H9 (cell line): ENCODE results near the gene HSPA8. TPM values are rescaled to one million over a fixed set of nuclear protein-coding genes. Genes with fewer than 3 reads are reported as not detected.

Source experiments
- DNase-seq: peaks from one replicate; pipeline ENCODE4 v3.0.0-alpha.2; 2017
- H2AFZ ChIP-seq: one replicate; pipeline ENCODE4 v1.6.1; 2013; ENCODE audit warnings: mild to moderate bottlenecking, low read length, control low read depth, moderate library complexity
- H2AK5ac ChIP-seq: 2 replicates; pipeline ENCODE4 v1.6.1; 2013; ENCODE audit warnings: low read length, control low read depth, mixed read lengths; ENCODE audit not compliant: insufficient read length
- H2BK120ac ChIP-seq: one replicate; pipeline ENCODE4 v1.6.1; 2013; ENCODE audit warnings: low read depth, mild to moderate bottlenecking, low read length, control low read depth, inconsistent platforms; ENCODE audit not compliant: poor library complexity, severe bottlenecking
- H2BK12ac ChIP-seq: 2 replicates; pipeline ENCODE4 v1.6.1; 2013; ENCODE audit warnings: low read length, control low read depth, mixed read lengths, low read depth; ENCODE audit not compliant: insufficient read length
- H2BK15ac ChIP-seq: 2 replicates; pipeline ENCODE4 v1.6.1; 2013; ENCODE audit warnings: low read depth, low read length, control low read depth
- H2BK20ac ChIP-seq: one replicate; pipeline ENCODE4 v1.6.1; 2013; ENCODE audit warnings: low read depth, mild to moderate bottlenecking, low read length, control low read depth, inconsistent platforms; ENCODE audit not compliant: poor library complexity, severe bottlenecking
- H2BK5ac ChIP-seq: 2 replicates; pipeline ENCODE4 v1.6.1; 2013; ENCODE audit warnings: low read length, control low read depth, mixed read lengths; ENCODE audit not compliant: insufficient read length
- H3K14ac ChIP-seq: 2 replicates; pipeline ENCODE4 v1.6.1; 2013; ENCODE audit warnings: low read length, control low read depth; ENCODE audit not compliant: insufficient read depth
- H3K18ac ChIP-seq: 2 replicates; pipeline ENCODE4 v1.6.1; 2013; ENCODE audit warnings: low read depth, mild to moderate bottlenecking, mixed read lengths, low read length, control low read depth; ENCODE audit not compliant: insufficient read length
- H3K23ac ChIP-seq: 2 replicates; pipeline ENCODE4 v1.6.1; 2013; ENCODE audit warnings: low read length, control low read depth, mixed read lengths, low read depth; ENCODE audit not compliant: insufficient read length
- H3K23me2 ChIP-seq: 2 replicates; pipeline ENCODE4 v1.6.1; 2013; ENCODE audit warnings: low read depth, mild to moderate bottlenecking, mixed read lengths, low read length, control low read depth; ENCODE audit not compliant: insufficient read length, poor library complexity, severe bottlenecking
- H3K27ac ChIP-seq: 2 replicates; pipeline ENCODE4 v1.5.1; 2013; ENCODE audit warnings: low read length, control low read depth, mixed read lengths, low read depth; ENCODE audit not compliant: insufficient read length
- H3K27me3 ChIP-seq: 2 replicates; pipeline ENCODE4 v1.6.1; 2013; ENCODE audit warnings: low read length, control low read depth, inconsistent platforms; ENCODE audit not compliant: insufficient read depth
- H3K4ac ChIP-seq: 2 replicates; pipeline ENCODE4 v1.6.1; 2013; ENCODE audit warnings: low read depth, mild to moderate bottlenecking, control low read depth, inconsistent platforms, low read length, moderate library complexity
- H3K4me1 ChIP-seq: 2 replicates; pipeline ENCODE4 v1.6.1; 2013; ENCODE audit warnings: low read length, control low read depth, inconsistent platforms; ENCODE audit not compliant: insufficient read depth
- H3K4me2 ChIP-seq: 2 replicates; pipeline ENCODE4 v1.6.1; 2013; ENCODE audit warnings: low read length, control low read depth, mixed read lengths; ENCODE audit not compliant: insufficient read length, insufficient read depth
- H3K56ac ChIP-seq: 2 replicates; pipeline ENCODE4 v1.6.1; 2013; ENCODE audit warnings: low read depth, mild to moderate bottlenecking, mixed read lengths, low read length, control low read depth; ENCODE audit not compliant: insufficient read length
- H3K79me1 ChIP-seq: 2 replicates; pipeline ENCODE4 v1.6.1; 2013; ENCODE audit warnings: low read depth, mild to moderate bottlenecking, moderate library complexity, low read length, control low read depth, inconsistent platforms; ENCODE audit not compliant: insufficient read depth, poor library complexity, severe bottlenecking
- H3K79me2 ChIP-seq: 2 replicates; pipeline ENCODE4 v1.6.1; 2013; ENCODE audit warnings: low read length, control low read depth, inconsistent platforms; ENCODE audit not compliant: insufficient read depth
- H3K9ac ChIP-seq: 2 replicates; pipeline ENCODE4 v1.6.1; 2013; ENCODE audit warnings: low read length, control low read depth, mixed read lengths; ENCODE audit not compliant: insufficient read length; ENCODE audit errors: extremely low read depth
- H3K9me3 ChIP-seq: one replicate; pipeline ENCODE4 v1.6.1; 2013; ENCODE audit warnings: low read depth, low read length, inconsistent platforms; ENCODE audit not compliant: control insufficient read depth
- H3T11ph ChIP-seq: one replicate; pipeline ENCODE4 v1.6.1; 2013; ENCODE audit warnings: mild to moderate bottlenecking, low read length, control low read depth, inconsistent platforms
- H4K20me1 ChIP-seq: one replicate; pipeline ENCODE4 v1.6.1; 2013; ENCODE audit not compliant: control insufficient read depth, insufficient read length, insufficient read depth
- H4K5ac ChIP-seq: 2 replicates; pipeline ENCODE4 v1.6.1; 2013; ENCODE audit warnings: low read depth, mild to moderate bottlenecking, mixed read lengths, low read length, control low read depth; ENCODE audit not compliant: insufficient read length
- H4K8ac ChIP-seq: replicated peaks from 2 replicates; pipeline ENCODE4 v1.6.1; 2013; ENCODE audit warnings: low read length, control low read depth, mixed read lengths, low read depth; ENCODE audit not compliant: insufficient read length
- H4K91ac ChIP-seq: 2 replicates; pipeline ENCODE4 v1.6.1; 2013; ENCODE audit warnings: low read depth, mild to moderate bottlenecking, moderate library complexity, mixed read lengths, low read length, control low read depth; ENCODE audit not compliant: insufficient read length
- H3K27ac Mint-ChIP-seq, 3 experiments: 2 replicates in 2 of 3; 3 replicates in 1 of 3; pipeline ENCODE4 v1.8.0; 2020 to 2021; ENCODE audit warnings: mixed read lengths in 3 of 3, mild to moderate bottlenecking in 1 of 3, moderate library complexity in 1 of 3
- H3K27me3 Mint-ChIP-seq: 2 replicates; pipeline ENCODE4 v1.8.0; 2021; ENCODE audit warnings: low read depth, mild to moderate bottlenecking, moderate library complexity, mixed read lengths
- H3K36me3 Mint-ChIP-seq, 3 experiments: 2 replicates in 2 of 3; 3 replicates in 1 of 3; pipeline ENCODE4 v1.8.0; 2020 to 2021; ENCODE audit warnings: low read depth in 3 of 3, mixed read lengths in 3 of 3; ENCODE audit not compliant: insufficient read depth in 1 of 3
- H3K4me1 Mint-ChIP-seq, 2 experiments: 2 replicates each; pipeline ENCODE4 v1.8.0; 2020; ENCODE audit warnings: mixed read lengths in 2 of 2
- H3K4me3 Mint-ChIP-seq, 2 experiments: 2 replicates in 1 of 2; 3 replicates in 1 of 2; pipeline ENCODE4 v1.8.0; 2020 to 2021; ENCODE audit warnings: mild to moderate bottlenecking in 2 of 2, mixed read lengths in 2 of 2, moderate library complexity in 1 of 2
- H3K9me3 Mint-ChIP-seq, 2 experiments: 2 replicates in 1 of 2; 3 replicates in 1 of 2; pipeline ENCODE4 v1.8.0; 2020; ENCODE audit warnings: mild to moderate bottlenecking in 2 of 2, mixed read lengths in 2 of 2, moderate library complexity in 1 of 2
- CTCF ChIP-seq: fragments of 200-600 bp; sonication (generic); conservative IDR thresholded peaks from 3 replicates; pipeline ENCODE4 v1.8.0; 2021; ENCODE audit warnings: antibody characterized with exemption, mild to moderate bottlenecking
- WGBS: extraction: QIAGEN DNeasy Blood & Tissue Kit; methylation state at CpG from one replicate; pipeline ENCODE4 v1.1.7; 2013; ENCODE audit warnings: missing lambda C conversion rate, low lambda C conversion rate, mixed read lengths; ENCODE audit not compliant: insufficient read length; ENCODE audit errors: extremely low coverage; 5-methylcytosine and 5-hydroxymethylcytosine counted together
- total RNA-seq: library from RNA; stranded (reverse); gene quantifications from 2 replicates; pipeline ENCODE4 v1.2.1, GENCODE V29; 2021

The HSPA8 gene
- total RNA-seq, 1 experiment from 2014 or later = 2,160 TPM

GRCh38 chr11:123072332-123072761, 10.4 kb upstream of the HSPA8 start:
- H3T11ph ChIP-seq = no peak overlapping the region
- H3K18ac ChIP-seq = no peak overlapping the region
- H3K4me2 ChIP-seq = no peak overlapping the region
- no peak overlapping the region for H4K91ac ChIP-seq
- H2AK5ac ChIP-seq = no peak overlapping the region
- H3K27ac Mint-ChIP-seq = no peak overlapping the region
- H3K14ac ChIP-seq = no peak overlapping the region
- no peak for DNase-seq
- no peak overlapping the region for H2AFZ ChIP-seq
- H3K27me3 Mint-ChIP-seq = no peaks in the 10 kb centered on the region
- H4K8ac ChIP-seq = no peak overlapping the region
- H3K9me3 Mint-ChIP-seq = no peaks in the 10 kb centered on the region
- H3K4ac ChIP-seq = no peak overlapping the region
- H3K4me3 Mint-ChIP-seq = no peak overlapping the region
- H2BK5ac ChIP-seq = no peak overlapping the region
- no peak overlapping the region for H2BK15ac ChIP-seq
- H3K4me1 ChIP-seq = peaks cover 2% of the 10 kb centered on the region; the same call in 1 of the 2 replicates
- H3K27ac ChIP-seq = no peak overlapping the region
- H3K23me2 ChIP-seq = no peaks in the 10 kb centered on the region
- no peak overlapping the region for H2BK12ac ChIP-seq
- no peak overlapping the region for H2BK20ac ChIP-seq
- no CpG with 5 or more reads among the region's 2 CpGs for WGBS
- no peak overlapping the region for H3K9ac ChIP-seq
- no peak overlapping the region for H4K5ac ChIP-seq
- H3K27me3 ChIP-seq = no peaks in the 10 kb centered on the region
- H3K4me1 Mint-ChIP-seq = peaks cover 39 to 43% of the 10 kb centered on the region in 2 experiments
- no peaks in the 10 kb centered on the region for H3K79me2 ChIP-seq
- H3K36me3 Mint-ChIP-seq = peaks cover 5 to 12% (median 7%) of the 10 kb centered on the region in 3 experiments; a peak in 6 of 7 replicates
- no peak for TF ChIP-seq CTCF
- H3K79me1 ChIP-seq = no peaks in the 10 kb centered on the region
- no peaks in the 10 kb centered on the region for H4K20me1 ChIP-seq
- no peaks in the 10 kb centered on the region for H3K9me3 ChIP-seq
- no peak overlapping the region for H3K23ac ChIP-seq
- H3K56ac ChIP-seq = no peak overlapping the region
- H2BK120ac ChIP-seq = no peak overlapping the region
